GM11168 (cell line): ENCODE measurements around the gene DTX1.
"Not testable (repeated sequence)": the region's sequence is repeated elsewhere in the genome, so short reads cannot be mapped to it uniquely, and the experiment has no call there.

Experiments
- in situ Hi-C: fragments of 300-500 bp; cut with MboI; formaldehyde crosslinking; loops from one replicate; pipeline ENCODE4 v1.12.0; 2022; ENCODE audit warnings: low sequenced_read_pairs; ENCODE audit not compliant: unreplicated experiment

DTX1 gene

GRCh38 chr12:113109872-113110599, 53.5 kb downstream of the DTX1 start:
- in situ Hi-C loops = no loop called here

- in situ Hi-C loops = no loop called here
Observed at GRCh38 chr12:113111247-113111646, 54.7 kb downstream of the DTX1 start.

- in situ Hi-C loops = no loop called here
Observed at GRCh38 chr12:113112043-113112899, 55.7 kb downstream of the DTX1 start.

DNA sequence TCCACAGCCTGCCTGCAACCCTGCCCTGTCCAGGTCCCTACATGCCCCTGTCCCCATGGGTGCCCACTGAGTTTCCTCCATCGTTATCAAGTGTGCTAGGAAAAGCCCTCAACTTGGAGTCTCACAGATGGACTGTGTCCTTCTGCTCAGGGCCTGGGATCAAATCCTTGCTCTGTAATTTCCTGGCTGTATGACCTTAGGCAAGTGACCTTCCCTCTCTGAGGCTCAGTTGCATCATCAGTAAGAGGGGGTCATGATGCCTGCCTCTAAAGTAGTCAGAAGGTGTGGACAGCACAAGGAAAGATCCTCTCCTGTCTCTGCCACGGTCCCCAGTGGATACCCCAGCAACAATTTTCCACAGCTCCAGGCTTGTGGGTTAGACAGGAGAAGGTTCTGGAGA, 56.9 kb downstream of the DTX1 start:
- in situ Hi-C loops = no loop called here

- in situ Hi-C loops = no loop called here
Observed at GRCh38 chr12:113114447-113115178, 58.1 kb downstream of the DTX1 start.

DNA sequence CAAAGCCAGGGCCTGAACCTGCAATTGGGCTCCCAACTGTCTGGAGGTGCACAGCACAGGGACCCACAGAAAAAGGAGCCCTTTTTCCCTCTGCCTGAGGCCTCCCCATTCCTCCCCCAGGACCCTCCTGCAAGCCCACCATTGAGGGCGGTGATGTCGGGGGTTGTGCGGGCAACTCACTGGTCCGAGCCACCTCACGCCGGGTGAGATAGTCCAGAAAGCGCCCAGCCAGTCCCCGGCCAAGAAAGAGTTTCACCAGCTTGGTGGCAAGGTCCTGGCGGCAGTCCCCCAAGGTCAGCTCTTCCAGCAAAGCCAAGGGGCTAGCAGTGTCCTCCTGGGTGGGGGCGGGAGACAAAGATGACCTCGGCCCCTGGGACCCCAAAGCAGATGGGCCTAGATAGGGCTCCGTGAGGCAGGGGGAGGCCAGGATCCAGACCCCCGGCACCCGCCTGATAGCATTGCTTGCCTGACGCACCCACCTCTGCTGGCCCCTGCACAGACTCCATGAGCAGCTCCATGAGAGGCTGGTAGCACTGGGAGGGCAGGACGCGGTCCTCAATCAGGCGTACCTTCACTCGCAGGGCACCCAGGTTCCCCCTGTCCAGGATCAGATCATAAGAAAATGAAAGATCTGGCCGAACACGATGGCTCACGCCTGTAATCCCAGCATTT, 59.1 kb downstream of the DTX1 start:
- in situ Hi-C loops = no loop called here

- in situ Hi-C loops = no loop called here
Observed at GRCh38 chr12:113116875-113117274, 60.3 kb downstream of the DTX1 start.

GRCh38 chr12:113117684-113118083, 61.2 kb downstream of the DTX1 start:
- in situ Hi-C loops = not testable (repeated sequence)

- in situ Hi-C loops = no loop called here
Observed at GRCh38 chr12:113118142-113118541, 61.6 kb downstream of the DTX1 start.

GRCh38 chr12:113119980-113120669, 63.6 kb downstream of the DTX1 start:
- in situ Hi-C loops = no loop called here

DNA sequence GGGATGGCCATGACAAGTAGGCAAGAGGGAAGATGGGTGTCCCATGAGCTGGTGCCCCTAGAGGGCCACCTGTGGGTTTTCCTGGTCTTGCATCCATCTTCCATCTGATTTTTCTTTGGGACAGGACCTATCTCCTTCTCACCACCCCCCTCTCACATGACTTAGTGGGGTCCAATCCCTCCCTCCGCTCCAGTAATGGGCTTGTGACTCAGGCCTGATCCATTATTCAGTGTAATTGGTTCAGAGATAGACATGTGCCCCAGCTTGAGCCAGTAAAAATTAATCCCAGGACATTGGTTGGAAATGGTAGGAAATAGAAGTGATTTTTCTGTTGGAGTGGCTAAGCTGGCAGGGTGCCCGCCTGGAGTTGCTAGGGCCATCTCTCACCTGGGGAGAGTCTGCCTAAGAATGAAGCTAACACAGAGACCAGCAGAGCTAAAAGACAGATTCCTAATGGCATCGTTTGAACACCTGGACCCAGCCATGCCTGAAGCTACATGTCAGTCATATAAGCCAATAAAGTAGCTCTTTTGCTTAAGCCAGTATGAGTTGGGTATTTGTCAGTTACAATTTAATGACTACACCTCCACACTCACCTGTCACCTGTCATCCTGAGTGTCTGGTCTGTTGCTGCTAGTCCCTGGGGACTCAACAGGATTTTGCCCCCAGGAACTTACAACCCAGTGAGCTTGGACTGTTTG, 64.3 kb downstream of the DTX1 start:
- in situ Hi-C loops = no loop called here

GRCh38 chr12:113127791-113128199, 71.3 kb downstream of the DTX1 start:
- in situ Hi-C loops = no loop called here

- in situ Hi-C loops = no loop called here
Observed at GRCh38 chr12:113128802-113129663, 72.5 kb downstream of the DTX1 start.

GRCh38 chr12:113129664-113130456, 73.3 kb downstream of the DTX1 start:
- in situ Hi-C loops = no loop called here

DNA sequence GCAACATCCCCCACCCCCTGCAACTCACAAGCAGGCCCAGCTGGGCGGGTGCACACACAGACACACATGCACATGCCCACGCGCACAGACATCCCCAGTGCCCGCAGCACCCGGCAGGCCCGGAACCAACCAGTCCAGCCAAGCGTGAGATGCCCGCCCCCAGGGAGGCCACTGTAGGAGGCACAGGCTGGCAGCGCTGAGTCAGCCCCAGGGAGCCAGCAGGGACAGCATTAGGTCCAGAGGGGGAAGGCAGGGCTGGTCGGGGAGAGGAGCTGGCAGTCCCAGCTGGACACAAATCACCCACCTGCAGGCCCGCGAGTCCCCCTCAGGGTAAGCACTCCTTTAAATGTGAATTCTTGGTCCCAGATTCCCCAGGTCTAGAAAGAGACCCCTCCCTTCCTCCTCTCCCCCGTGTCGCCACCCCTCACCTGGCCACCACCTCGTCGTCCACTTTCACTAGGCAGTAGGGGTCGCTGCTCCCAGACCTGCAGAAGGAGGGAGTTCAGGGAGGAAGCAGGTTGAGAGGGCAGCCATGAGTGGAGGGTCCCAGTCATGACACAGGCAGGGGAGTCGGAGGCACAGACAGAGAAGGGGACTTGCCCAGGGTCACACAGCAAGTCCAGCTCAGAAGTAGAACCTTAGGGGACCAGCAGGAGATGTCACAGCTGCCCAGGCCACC, 74.1 kb downstream of the DTX1 start:
- in situ Hi-C loops = no loop called here

- in situ Hi-C loops = no loop called here
Observed at GRCh38 chr12:113131556-113131955, 75.0 kb downstream of the DTX1 start.

DNA sequence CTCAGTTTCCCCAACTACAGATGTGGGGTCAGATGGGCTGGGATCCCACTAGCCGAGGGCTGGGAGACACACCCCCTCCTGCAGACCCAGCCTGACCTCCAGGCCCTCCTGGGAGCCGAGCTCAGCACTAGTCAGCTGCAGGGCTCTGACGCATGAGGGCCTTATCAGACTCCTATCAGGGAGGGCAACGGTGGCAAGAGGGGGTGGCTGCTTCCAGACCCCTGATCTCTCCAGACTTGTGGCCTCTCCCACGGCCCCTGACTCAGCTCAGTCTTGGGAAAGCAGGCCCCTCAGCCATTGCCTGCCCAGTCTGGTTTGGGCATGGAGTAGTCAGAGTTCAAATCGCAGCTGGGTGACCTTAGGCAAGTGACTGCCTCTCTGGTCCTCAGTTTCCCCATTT, 76.5 kb downstream of the DTX1 start:
- in situ Hi-C loops = no loop called here
